A549 (cell line): ENCODE measurements around the gene CD58.

Experiments
- CHD4 ChIP-seq: fragments of 200-600 bp; sonication (generic); IDR thresholded peaks from 2 replicates; pipeline ENCODE4 v1.6.1; 2016; ENCODE audit warnings: antibody characterized with exemption, mild to moderate bottlenecking, borderline replicate concordance
- CTCF ChIP-seq: fragments of >200 bp; sonication (Bioruptor Twin); formaldehyde crosslinking; IDR thresholded peaks from 3 replicates; pipeline ENCODE4 v1.5.1; 2016
- EP300 ChIP-seq, 2 experiments: fragments of >200 bp; sonication (Bioruptor Twin); formaldehyde crosslinking; IDR thresholded peaks; 2 replicates in 1 of 2; 3 replicates in 1 of 2; pipeline ENCODE4 v1.6.1; 2016 to 2017
- POLR2A ChIP-seq: IDR thresholded peaks from 2 replicates; pipeline ENCODE4 v1.6.1; 2012; ENCODE audit warnings: mild to moderate bottlenecking, low read length

GRCh38 chr1:116466810-116467557 lies 103.8 kb downstream of the CD58 start:
- TF ChIP-seq EP300 (IDR thresholded peaks at IDR 0.05) (no peak), POLR2A (no peak), CHD4 (no peak), CTCF (no peak)
